Esophagus (tissue), 2 donors: Measurements from ENCODE around the gene MTIF2. TPM values are rescaled to one million over a fixed set of nuclear protein-coding genes. Genes with fewer than 3 reads are reported as not detected.
"Not testable (repeated sequence)": the region's sequence is repeated elsewhere in the genome, so short reads cannot be mapped to it uniquely, and the experiment has no call there.

ENCODE experiments used
- H3K27ac ChIP-seq, 2 donors: one replicate each; pipeline ENCODE4 v1.5.1; 2013; ENCODE audit warnings: low read depth in 2 of 2, mild to moderate bottlenecking in 2 of 2, inconsistent platforms in 1 of 2, low read length in 1 of 2, moderate library complexity in 1 of 2
- H3K27me3 ChIP-seq, 2 donors: one replicate each; pipeline ENCODE4 v1.6.1; 2013; ENCODE audit warnings: low read length in 2 of 2, control low read depth in 1 of 2, mild to moderate bottlenecking in 1 of 2; ENCODE audit not compliant: insufficient read depth in 2 of 2, control insufficient read depth in 1 of 2
- H3K36me3 ChIP-seq, 2 donors: one replicate each; pipeline ENCODE4 v1.6.1; 2013; ENCODE audit warnings: low read length in 1 of 2; ENCODE audit not compliant: control insufficient read depth in 2 of 2, insufficient read depth in 2 of 2
- H3K4me1 ChIP-seq, 2 donors: one replicate each; pipeline ENCODE4 v1.6.1; 2013; ENCODE audit warnings: low read length in 1 of 2; ENCODE audit not compliant: control insufficient read depth in 2 of 2, insufficient read depth in 2 of 2
- H3K4me3 ChIP-seq, 2 donors: one replicate each; pipeline ENCODE4 v1.5.1; 2013; ENCODE audit warnings: low read length in 2 of 2, mild to moderate bottlenecking in 2 of 2, low read depth in 1 of 2, moderate library complexity in 1 of 2
- H3K9me3 ChIP-seq, 2 donors: one replicate each; pipeline ENCODE4 v1.6.1; 2013; ENCODE audit warnings: mild to moderate bottlenecking in 2 of 2, low read depth in 1 of 2, low read length in 1 of 2, moderate library complexity in 1 of 2; ENCODE audit not compliant: control insufficient read depth in 2 of 2, insufficient read depth in 1 of 2
- WGBS, 2 donors: extraction: QIAGEN DNeasy Blood & Tissue Kit; methylation state at CpG; one replicate each; pipeline ENCODE4 v1.1.7; 2013; 5-methylcytosine and 5-hydroxymethylcytosine counted together
- polyA plus RNA-seq, 2 donors: library from polyadenylated mRNA; stranded (reverse); fragments of 200-250 nt; gene quantifications; one replicate each; pipeline ENCODE4 v1.2.3, GENCODE V29; 2013
- donor health status: healthy with polysubstance abuse.
- donor health status: Bipolar disorder and iron deficiency.

MTIF2 gene
- polyA plus RNA-seq, 2 donors = 16.8 to 18.5 TPM

DNA sequence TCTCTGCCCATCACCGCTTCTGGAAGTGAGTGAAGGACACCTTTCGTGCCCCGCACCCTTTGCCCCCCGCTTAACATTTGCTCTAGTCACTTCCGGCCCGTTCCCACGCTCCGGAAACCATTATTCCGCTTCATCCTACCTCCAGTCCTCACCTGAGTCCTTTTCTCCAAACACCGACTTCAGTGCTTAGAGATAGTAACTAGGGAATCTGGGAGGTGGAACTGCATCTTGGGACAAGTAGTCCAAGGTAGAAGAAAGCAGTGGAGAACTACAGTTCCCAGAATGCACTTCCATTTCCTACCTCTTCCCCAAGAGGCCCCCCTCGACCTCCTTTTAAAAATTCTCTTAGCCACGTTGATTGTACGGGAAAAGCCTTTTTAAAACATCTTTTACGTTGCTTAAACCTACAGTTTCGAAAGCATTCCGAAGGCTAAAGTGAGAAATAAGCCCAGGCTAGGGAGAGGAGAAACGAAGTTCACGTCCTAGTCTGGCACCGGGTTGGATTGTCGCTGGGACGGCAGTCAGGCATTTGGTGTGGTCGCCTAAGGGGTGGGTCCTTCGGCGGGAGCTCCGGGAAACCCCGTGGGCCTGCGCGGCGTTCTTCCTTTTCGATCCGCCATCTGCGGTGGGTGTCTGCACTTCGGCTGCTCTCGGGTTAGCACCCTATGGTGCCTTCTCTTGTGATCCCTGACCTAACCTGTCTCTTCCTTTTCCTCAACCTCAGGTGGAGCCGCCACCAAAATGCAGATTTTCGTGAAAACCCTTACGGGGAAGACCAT, 36.8 kb downstream of the MTIF2 start, which contains the start of the genes CLHC1 and RPS27A:
TSS of gene CLHC1 (minus strand) at position 210 of the 779 bp plus-strand sequence. CDS start 9,882 bp downstream, outside the sequence.
TSS of gene RPS27A (plus strand) at position 605 of the 779 bp plus-strand sequence. CDS start at position 742, 137 bp downstream.
- WGBS, 2 donors = 0 to 1% methylated on average over 37 of the region's 37 CpGs
- peaks cover 2 to 9% of the 10 kb centered on the region in 2 donors for H3K36me3 ChIP-seq
- peak within 1 kb of the TSS; percentile 85 to 92 for H3K27ac ChIP-seq
- no peaks in the 10 kb centered on the region for H3K27me3 ChIP-seq
- no peaks in the 10 kb centered on the region for H3K9me3 ChIP-seq
- no peaks in the 10 kb centered on the region for H3K4me1 ChIP-seq
- peak within 1 kb of the TSS; percentile 68 to 87 for H3K4me3 ChIP-seq

- whole genome bisulfite sequencing, 2 donors = 5 to 6% methylated on average over 13 of the region's 13 CpGs
- Histone ChIP-seq H3K4me1 (no peaks in the 10 kb centered on the region), H3K27ac (peak overlapping the region; percentile 74 to 92), H3K36me3 (peaks cover 2 to 9% of the 10 kb centered on the region in 2 donors), H3K27me3 (no peaks in the 10 kb centered on the region), H3K4me3 (peak overlapping the region; percentile 68 to 87), H3K9me3 (no peaks in the 10 kb centered on the region)
These were observed 37.4 kb downstream of the MTIF2 start for GRCh38 chr2:55231546-55232083.

DNA sequence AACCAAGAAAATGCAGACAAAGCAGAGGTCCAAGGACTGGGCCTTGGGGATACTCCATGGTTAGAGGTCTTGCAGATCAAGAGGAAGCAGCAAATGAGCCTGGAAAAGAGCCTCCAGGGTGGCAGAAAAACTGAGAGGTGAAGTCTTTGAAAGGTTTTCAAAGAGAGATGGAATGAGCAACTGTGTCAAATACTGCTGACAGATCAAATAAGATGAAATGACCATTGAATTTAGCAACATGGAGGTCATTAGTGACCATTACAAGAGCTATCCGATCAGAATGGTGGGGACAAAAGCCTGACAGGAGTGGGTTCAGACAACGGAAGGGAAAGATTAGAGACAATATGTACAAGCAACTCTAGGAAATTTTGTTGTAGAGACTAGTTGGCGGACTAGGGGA, 38.5 kb downstream of the MTIF2 start:
- peaks cover 2 to 3% of the 10 kb centered on the region in 2 donors for H3K36me3 ChIP-seq
- no peak overlapping the region for H3K27ac ChIP-seq
- no peaks in the 10 kb centered on the region for H3K27me3 ChIP-seq
- no peaks in the 10 kb centered on the region for H3K9me3 ChIP-seq
- H3K4me1 ChIP-seq = no peaks in the 10 kb centered on the region
- H3K4me3 ChIP-seq = no peak overlapping the region
- 95 to 96% methylated on average over 3 of the region's 3 CpGs for WGBS, 2 donors

GRCh38 chr2:55229221-55229620, 39.8 kb downstream of the MTIF2 start:
- Histone ChIP-seq H3K9me3 (no peaks in the 10 kb centered on the region), H3K36me3 (peaks cover 1% of the 10 kb centered on the region in 2 donors), H3K27me3 (no peaks in the 10 kb centered on the region), H3K4me3 (no peak overlapping the region), H3K4me1 (no peaks in the 10 kb centered on the region), H3K27ac (no peak overlapping the region)
- WGBS, 2 donors = 87 to 97% methylated on average over 2 of the region's 2 CpGs

- H3K4me3 ChIP-seq = no peak overlapping the region
- no peaks in the 10 kb centered on the region for H3K9me3 ChIP-seq
- no peak overlapping the region for H3K27ac ChIP-seq
- no peaks in the 10 kb centered on the region for H3K36me3 ChIP-seq
- peaks cover 0 to 2% of the 10 kb centered on the region in 2 donors for H3K4me1 ChIP-seq
- H3K27me3 ChIP-seq = no peaks in the 10 kb centered on the region
These were observed 40.8 kb downstream of the MTIF2 start for GRCh38 chr2:55228226-55228563.

DNA sequence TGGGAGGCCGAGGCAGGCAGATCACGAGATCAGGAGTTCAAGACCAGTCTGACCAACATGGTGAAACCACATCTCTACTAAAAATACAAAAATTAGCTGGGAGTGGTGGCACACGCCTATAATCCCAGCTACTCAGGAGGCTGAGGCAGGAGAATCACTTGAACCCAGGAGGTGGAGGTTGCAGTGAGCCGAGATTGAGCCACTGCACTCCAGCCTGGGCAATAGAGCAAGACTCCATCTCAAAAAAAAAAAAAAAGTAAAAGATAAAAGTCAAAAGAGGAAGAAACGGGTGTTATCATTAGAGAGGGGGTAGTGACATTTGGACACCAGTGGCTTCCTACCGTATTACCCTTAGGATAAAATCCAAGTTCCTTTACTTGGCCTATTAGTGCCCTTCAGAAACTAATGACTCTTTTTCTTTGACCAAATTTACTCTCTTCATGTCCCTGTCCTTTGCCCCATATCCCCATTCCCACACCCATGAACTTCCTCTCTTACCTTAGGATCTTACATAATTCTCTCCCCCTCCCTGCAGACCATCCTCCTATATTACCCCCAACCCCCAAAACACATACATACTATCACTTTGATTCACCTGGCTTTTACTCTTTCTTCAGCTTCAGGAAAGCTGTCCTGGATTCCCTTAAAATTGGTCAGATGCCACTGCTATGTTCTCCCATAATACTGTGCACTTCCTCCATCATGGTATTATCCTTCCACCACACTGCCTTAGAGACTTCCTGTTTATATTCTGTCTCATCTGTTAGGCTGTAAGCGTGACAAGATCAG, 41.4 kb downstream of the MTIF2 start:
- H3K9me3 ChIP-seq, H3K27ac ChIP-seq, H3K4me1 ChIP-seq, H3K27me3 ChIP-seq, H3K36me3 ChIP-seq, H3K4me3 ChIP-seq: not testable (repeated sequence)
- WGBS, 2 donors = 80 to 84% methylated on average over 7 of the region's 7 CpGs

GRCh38 chr2:55225481-55226020, 43.5 kb downstream of the MTIF2 start:
- H3K27ac ChIP-seq = no peak overlapping the region
- H3K4me3 ChIP-seq = no peak overlapping the region
- H3K4me1 ChIP-seq = peaks cover 0 to 2% of the 10 kb centered on the region in 2 donors
- WGBS, 2 donors = 86 to 89% methylated on average over 19 of the region's 19 CpGs
- no peaks in the 10 kb centered on the region for H3K36me3 ChIP-seq
- H3K27me3 ChIP-seq = no peaks in the 10 kb centered on the region
- H3K9me3 ChIP-seq = no peaks in the 10 kb centered on the region

GRCh38 chr2:55224761-55225261, 44.2 kb downstream of the MTIF2 start:
- H3K4me1 ChIP-seq = peaks cover 0 to 2% of the 10 kb centered on the region in 2 donors
- H3K4me3 ChIP-seq = no peak overlapping the region
- WGBS, 2 donors = 80 to 85% methylated on average over 19 of the region's 19 CpGs
- H3K27me3 ChIP-seq = no peaks in the 10 kb centered on the region
- no peak overlapping the region for H3K27ac ChIP-seq
- no peaks in the 10 kb centered on the region for H3K9me3 ChIP-seq
- H3K36me3 ChIP-seq = no peaks in the 10 kb centered on the region
